OCI-LY7 (cell line): ENCODE measurements around the gene TUBA1A. TPM values are rescaled to one million over a fixed set of nuclear protein-coding genes. Genes with fewer than 3 reads are reported as not detected.
A peak's percentile ranks its signal among the peaks of the same experiment; 100 is the strongest.
"Not testable (repeated sequence)": the region's sequence is repeated elsewhere in the genome, so short reads cannot be mapped to it uniquely, and the experiment has no call there.

Experiments used
- BruUV-seq: library from RNA; stranded (reverse); fragments of 400-500 nt; replicated peaks from 2 replicates; lab custom pipeline; 2021; lab: Mats Ljungman, UMichigan
- CTCF ChIA-PET: fragments of 300-600 bp; sonication (Branson Sonifier 250); formaldehyde crosslinking; loops from one replicate; lab custom pipeline; 2022; ENCODE audit warnings: antibody characterized with exemption; ENCODE audit not compliant: unreplicated experiment; lab: Charles Lee
- POLR2A ChIA-PET: fragments of 300-600 bp; sonication (Branson Sonifier 250); formaldehyde crosslinking; loops from one replicate; lab custom pipeline; 2022; ENCODE audit warnings: antibody characterized with exemption; lab: Charles Lee
- DNase-seq: peaks from one replicate; pipeline ENCODE4 v3.0.0-alpha.2; 2015; ENCODE audit warnings: low spot score
- H2AFZ ChIP-seq: fragments of 200-600 bp; sonication (generic), shearing (Covaris generic); 2 replicates; pipeline ENCODE4 v1.6.1; 2014; ENCODE audit warnings: mild to moderate bottlenecking, antibody characterized with exemption, low read length, moderate library complexity
- H3K27ac ChIP-seq: fragments of 200-600 bp; sonication (generic); 2 replicates; pipeline ENCODE4 v1.5.1; 2014; ENCODE audit warnings: mixed run types, low read depth, mild to moderate bottlenecking, moderate library complexity, low read length, inconsistent platforms; ENCODE audit not compliant: poor library complexity, severe bottlenecking
- H3K36me3 ChIP-seq: fragments of 200-600 bp; sonication (generic); 2 replicates; pipeline ENCODE4 v1.6.1; 2014; ENCODE audit warnings: mild to moderate bottlenecking, antibody characterized with exemption, low read length, moderate library complexity, mixed read lengths; ENCODE audit not compliant: insufficient read depth
- H3K4me1 ChIP-seq: fragments of 200-600 bp; sonication (generic); 2 replicates; pipeline ENCODE4 v1.5.1; 2014; ENCODE audit warnings: mild to moderate bottlenecking, low read length; ENCODE audit not compliant: insufficient read depth, poor library complexity, severe bottlenecking
- H3K4me2 ChIP-seq: fragments of 200-600 bp; sonication (generic); 2 replicates; pipeline ENCODE4 v1.6.1; 2014; ENCODE audit warnings: mild to moderate bottlenecking, low read length
- H3K4me3 ChIP-seq: fragments of 200-600 bp; sonication (generic); 2 replicates; pipeline ENCODE4 v1.5.1; 2014; ENCODE audit warnings: mild to moderate bottlenecking, low read depth, low read length; ENCODE audit not compliant: poor library complexity, severe bottlenecking
- H3K79me2 ChIP-seq: fragments of 200-600 bp; sonication (generic); 2 replicates; pipeline ENCODE4 v1.6.1; 2016; ENCODE audit warnings: low read depth, mild to moderate bottlenecking, low read length, moderate library complexity, mixed read lengths; ENCODE audit not compliant: insufficient read depth
- H3K9me2 ChIP-seq: fragments of 200-600 bp; sonication (generic); 2 replicates; pipeline ENCODE4 v1.6.1; 2016; ENCODE audit warnings: mild to moderate bottlenecking, low read length, mixed read lengths; ENCODE audit not compliant: insufficient read depth
- H3K9me3 ChIP-seq: fragments of 200-600 bp; sonication (generic); 2 replicates; pipeline ENCODE4 v1.6.1; 2014; ENCODE audit warnings: mild to moderate bottlenecking, mixed run types, low read length, mixed read lengths
- H4K20me1 ChIP-seq: fragments of 200-600 bp; sonication (generic); 2 replicates; pipeline ENCODE4 v1.6.1; 2014; ENCODE audit warnings: mild to moderate bottlenecking, antibody characterized with exemption, low read length, moderate library complexity, mixed read lengths; ENCODE audit not compliant: insufficient read depth
- CTCF ChIP-seq: fragments of 200-600 bp; sonication (generic); conservative IDR thresholded peaks from 2 replicates; pipeline ENCODE4 v1.5.1; 2014; ENCODE audit warnings: mild to moderate bottlenecking, antibody characterized with exemption, low read length, moderate library complexity, mixed read lengths
- EZH2phosphoT487 ChIP-seq: fragments of 200-600 bp; sonication (generic); IDR thresholded peaks from 2 replicates; pipeline ENCODE4 v1.6.1; 2018; ENCODE audit warnings: low read depth, borderline replicate concordance, mild to moderate bottlenecking, mixed run types, antibody characterized with exemption, low read length, moderate library complexity, mixed read lengths
- intact Hi-C: fragments of 100-400 bp; cut with micrococcal nuclease; formaldehyde crosslinking; loops from one replicate; pipeline ENCODE4 v1.10.0; 2022; ENCODE audit not compliant: unreplicated experiment
- total RNA-seq, 2 experiments: library from RNA; depleted of rRNA in 1 of 2; stranded (reverse); fragments of >200 nt in 1 of 2; shearing (Covaris generic) in 1 of 2; gene quantifications; 2 replicates each; pipeline ENCODE4 v1.2.3, GENCODE V29; 2014 to 2022

Gene TUBA1A
- total RNA-seq, 2 experiments from 2014 or later = 136 to 214 TPM

- Histone ChIP-seq H3K9me3 (no peaks in the 10 kb centered on the region), H3K36me3 (no peaks in the 10 kb centered on the region), H3K27ac (no peak overlapping the region), H3K4me2 (no peak overlapping the region), H3K9me2 (no peaks in the 10 kb centered on the region), H3K4me3 (no peak overlapping the region), H2AFZ (peak overlapping the region; percentile 28; the same call in 1 of the 2 replicates), H4K20me1 (no peaks in the 10 kb centered on the region), H3K79me2 (no peaks in the 10 kb centered on the region), H3K4me1 (peaks cover 6% of the 10 kb centered on the region)
- BruUV-seq = no TSS peak
- TF ChIP-seq CTCF (no peak), EZH2phosphoT487 (no peak)
- ChIA-PET POLR2A (no interaction called here), CTCF (no interaction called here)
- DNase-seq = no peak
- intact Hi-C loops = no loop called here
These were observed 6.9 kb upstream of the TUBA1A start for GRCh38 chr12:49195736-49196135.

GRCh38 chr12:49193746-49194145 is 4.9 kb upstream of the TUBA1A start:
- H3K79me2 ChIP-seq, POLR2A ChIA-PET, H3K9me3 ChIP-seq, CTCF ChIA-PET, H4K20me1 ChIP-seq, H3K9me2 ChIP-seq, H2AFZ ChIP-seq, H3K36me3 ChIP-seq, H3K4me3 ChIP-seq, DNase-seq, H3K27ac ChIP-seq, H3K4me2 ChIP-seq, BruUV-seq, intact Hi-C loops: not testable (repeated sequence)
- peaks cover 17% of the 10 kb centered on the region for H3K4me1 ChIP-seq

GRCh38 chr12:49191498-49191897 is 2.6 kb upstream of the TUBA1A start:
- H4K20me1 ChIP-seq, H3K27ac ChIP-seq, H3K79me2 ChIP-seq, H3K9me3 ChIP-seq, H3K4me3 ChIP-seq, H3K9me2 ChIP-seq, H3K36me3 ChIP-seq, DNase-seq, H3K4me2 ChIP-seq, CTCF ChIA-PET, intact Hi-C loops, H2AFZ ChIP-seq, BruUV-seq: not testable (repeated sequence)
- POLR2A ChIA-PET = interaction anchor here (0.7 kb wide), 1 partner anchor 31 kb away, joined by 3 read pairs; no protein-coding TSS in a partner anchor
- H3K4me1 ChIP-seq = peaks cover 19% of the 10 kb centered on the region

GRCh38 chr12:49190974-49191373 is 2.1 kb upstream of the TUBA1A start:
- Histone ChIP-seq H3K4me3 (no peak overlapping the region), H3K36me3 (peaks cover 4% of the 10 kb centered on the region), H3K9me2 (no peaks in the 10 kb centered on the region), H3K4me2 (no peak overlapping the region), H3K9me3 (no peaks in the 10 kb centered on the region), H3K79me2 (peaks cover 9% of the 10 kb centered on the region; the same call in 1 of the 2 replicates), H3K27ac (no peak overlapping the region), H3K4me1 (peaks cover 19% of the 10 kb centered on the region), H4K20me1 (peaks cover 5% of the 10 kb centered on the region; the same call in 1 of the 2 replicates), H2AFZ (no peak overlapping the region)
- BruUV-seq = no TSS peak
- CTCF ChIA-PET = no interaction called here
- TF ChIP-seq EZH2phosphoT487 = no peak
- no peak for TF ChIP-seq CTCF
- DNase-seq = no peak
- POLR2A ChIA-PET = interaction anchor here (0.6 to 3.2 kb wide), 10 partner anchors 10 to 375 kb away, joined by 3 to 18 read pairs (median 3); partner anchors contain the start of genes RHEBL1 and TROAP
- intact Hi-C loops = no loop called here
